A549 (cell line): ENCODE measurements around the gene LYRM7.

Source experiments
- JUNB ChIP-seq: fragments of >200 bp; sonication (Bioruptor Twin); formaldehyde crosslinking; IDR thresholded peaks from 2 replicates; pipeline ENCODE4 v1.6.1; 2016
- TF ChIP-seq, protein P1 (sequence below): fragments of >200 bp; sonication (Bioruptor Twin); formaldehyde crosslinking; IDR thresholded peaks from 3 replicates; pipeline ENCODE4 v1.5.1; 2016

DNA sequence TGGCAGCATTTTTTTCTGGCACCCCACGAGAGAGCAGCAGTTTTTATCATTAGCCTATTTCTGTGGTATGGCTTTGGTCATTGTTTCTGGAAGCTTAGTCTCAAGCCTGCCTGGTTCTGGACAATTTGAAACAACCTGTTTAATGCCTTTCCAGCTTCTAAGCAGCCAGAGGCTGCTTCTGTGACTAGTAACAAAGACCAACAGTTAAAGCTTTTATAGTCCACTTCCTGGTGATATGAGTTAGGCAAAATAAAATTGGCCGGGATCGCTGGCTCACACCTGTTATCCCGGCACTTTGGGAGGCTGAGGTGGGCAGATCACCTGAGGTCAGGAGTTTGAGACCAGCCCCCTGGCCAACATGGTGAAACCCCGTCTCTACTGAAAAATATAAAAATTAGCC, 24.0 kb downstream of the LYRM7 start:
- TF ChIP-seq JUNB = no peak
- TF ChIP-seq, protein P1, sequence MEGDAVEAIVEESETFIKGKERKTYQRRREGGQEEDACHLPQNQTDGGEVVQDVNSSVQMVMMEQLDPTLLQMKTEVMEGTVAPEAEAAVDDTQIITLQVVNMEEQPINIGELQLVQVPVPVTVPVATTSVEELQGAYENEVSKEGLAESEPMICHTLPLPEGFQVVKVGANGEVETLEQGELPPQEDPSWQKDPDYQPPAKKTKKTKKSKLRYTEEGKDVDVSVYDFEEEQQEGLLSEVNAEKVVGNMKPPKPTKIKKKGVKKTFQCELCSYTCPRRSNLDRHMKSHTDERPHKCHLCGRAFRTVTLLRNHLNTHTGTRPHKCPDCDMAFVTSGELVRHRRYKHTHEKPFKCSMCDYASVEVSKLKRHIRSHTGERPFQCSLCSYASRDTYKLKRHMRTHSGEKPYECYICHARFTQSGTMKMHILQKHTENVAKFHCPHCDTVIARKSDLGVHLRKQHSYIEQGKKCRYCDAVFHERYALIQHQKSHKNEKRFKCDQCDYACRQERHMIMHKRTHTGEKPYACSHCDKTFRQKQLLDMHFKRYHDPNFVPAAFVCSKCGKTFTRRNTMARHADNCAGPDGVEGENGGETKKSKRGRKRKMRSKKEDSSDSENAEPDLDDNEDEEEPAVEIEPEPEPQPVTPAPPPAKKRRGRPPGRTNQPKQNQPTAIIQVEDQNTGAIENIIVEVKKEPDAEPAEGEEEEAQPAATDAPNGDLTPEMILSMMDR = no peak
